Stimulated activated CD8-positive, alpha-beta memory T cell treated with anti-CD3 and anti-CD28 coated beads, Interleukin-2, amount 100 ng/mL, for 48 hours (primary cell): ENCODE data around the gene TWF2.

Experiments
- DNase-seq, 2 donors: peaks; one replicate each; pipeline ENCODE4 v3.0.0-alpha.2; 2020; ENCODE audit warnings: low read depth in 2 of 2

TWF2 gene

GRCh38 chr3:52222319-52223221, 16.4 kb downstream of the TWF2 start:
- DNase-seq = no peak

- no peak for DNase-seq
Measured at GRCh38 chr3:52221563-52222318, 17.2 kb downstream of the TWF2 start.

GRCh38 chr3:52221141-52221562, 17.8 kb downstream of the TWF2 start:
- no peak for DNase-seq

- DNase-seq = peak; percentile 80 to 89
Measured at GRCh38 chr3:52220380-52221026, 18.5 kb downstream of the TWF2 start.

GRCh38 chr3:52218937-52219650, 19.9 kb downstream of the TWF2 start:
- no peak for DNase-seq

- no peak for DNase-seq
Measured at GRCh38 chr3:52218454-52218853, 20.5 kb downstream of the TWF2 start.

- DNase-seq = no peak
Measured at GRCh38 chr3:52218026-52218425, 20.9 kb downstream of the TWF2 start.

- DNase-seq = no peak
Measured at GRCh38 chr3:52217409-52217805, 21.6 kb downstream of the TWF2 start.

GRCh38 chr3:52216585-52217408, 22.2 kb downstream of the TWF2 start:
- DNase-seq = no peak

GRCh38 chr3:52215351-52215750, 23.6 kb downstream of the TWF2 start:
- no peak for DNase-seq

GRCh38 chr3:52213901-52214300, 25.1 kb downstream of the TWF2 start:
- DNase-seq = no peak

- no peak for DNase-seq
Measured at GRCh38 chr3:52213005-52213404, 26.0 kb downstream of the TWF2 start.

- DNase-seq = no peak
Measured at GRCh38 chr3:52211268-52211891, 27.6 kb downstream of the TWF2 start.

- DNase-seq = no peak
Measured at GRCh38 chr3:52210550-52211046, 28.4 kb downstream of the TWF2 start.

GRCh38 chr3:52210037-52210436, 28.9 kb downstream of the TWF2 start:
- no peak for DNase-seq

GRCh38 chr3:52208556-52208955, 30.4 kb downstream of the TWF2 start:
- DNase-seq = no peak

GRCh38 chr3:52205727-52206372, 33.1 kb downstream of the TWF2 start:
- DNase-seq = no peak

GRCh38 chr3:52204337-52205073, 34.5 kb downstream of the TWF2 start:
- DNase-seq = no peak

GRCh38 chr3:52203701-52204100, 35.3 kb downstream of the TWF2 start:
- DNase-seq = no peak
